Measurements from ENCODE around the gene FBXO36.
"Not testable (repeated sequence)": the region's sequence is repeated elsewhere in the genome, so short reads cannot be mapped to it uniquely, and the experiment has no call there.

FBXO36 gene

DNA sequence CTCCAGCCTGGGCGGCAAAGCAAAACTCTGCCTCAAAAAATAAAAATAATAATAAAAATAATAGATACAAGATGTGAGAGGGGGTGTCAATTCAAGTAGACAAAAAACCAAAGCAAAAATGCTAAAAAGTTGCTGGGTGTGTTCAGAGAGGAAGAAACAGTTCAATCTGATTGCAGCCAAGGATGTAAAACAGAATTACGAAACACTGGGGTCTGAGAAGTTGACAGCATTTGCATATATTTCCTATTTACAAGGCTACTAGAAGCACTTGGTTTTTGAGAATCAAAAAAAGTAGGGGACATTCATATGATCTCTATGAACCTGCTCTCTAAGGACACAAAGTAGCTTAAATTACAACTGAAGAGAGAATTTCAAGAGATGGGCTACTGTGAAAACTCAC, 8.1 kb upstream of the FBXO36 start:
- DNase-seq, result no peak

DNA sequence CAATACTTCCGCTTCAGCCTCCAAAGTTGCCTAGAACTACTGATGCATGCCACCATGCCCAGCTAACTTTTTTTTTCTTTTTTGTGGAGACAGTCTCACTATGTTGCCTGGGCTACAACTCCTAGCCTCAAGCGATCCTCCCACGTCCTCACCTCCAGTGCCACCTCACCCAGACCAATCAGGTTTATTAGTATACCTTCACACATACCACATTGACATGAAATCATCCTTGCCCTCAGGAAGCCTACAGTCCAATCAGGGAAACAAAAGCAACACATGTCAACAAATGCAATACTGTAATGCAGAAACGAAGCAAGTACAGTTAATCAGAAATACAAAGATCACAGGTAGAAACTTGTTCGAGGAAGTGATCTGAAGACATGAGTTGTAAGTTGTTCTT, 4.5 kb upstream of the FBXO36 start:
- no peak for DNase-seq

DNA sequence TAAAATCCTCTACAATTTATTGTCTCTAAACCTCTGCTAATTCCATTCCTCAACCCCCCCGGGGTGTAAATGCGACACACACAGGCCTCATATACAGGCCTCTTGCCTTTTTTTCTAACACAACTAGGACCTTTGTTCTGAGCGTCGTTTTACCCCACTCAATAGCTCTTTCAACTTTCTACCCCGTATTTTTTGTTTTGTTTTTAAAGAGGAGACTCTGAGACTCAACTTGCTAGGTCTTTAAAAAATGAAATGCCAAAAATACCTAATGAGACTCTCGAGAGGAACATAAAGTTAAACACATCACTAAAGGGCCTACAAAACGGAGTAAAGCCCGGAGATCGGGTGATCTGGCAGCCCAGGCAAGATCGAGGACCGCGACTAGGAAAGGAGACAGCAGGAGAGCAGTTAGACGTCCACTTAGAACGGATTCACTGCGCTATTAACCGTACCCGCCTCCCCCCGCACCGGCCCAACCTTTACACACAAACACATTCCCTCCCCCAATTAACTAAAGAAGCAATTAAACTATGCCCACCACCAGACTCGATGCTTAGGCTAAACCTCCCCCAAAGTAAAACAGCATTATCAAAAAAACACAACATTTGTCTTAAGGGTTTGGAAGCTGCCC, 2.2 kb upstream of the FBXO36 start:
- DNase-seq, result no peak

DNA sequence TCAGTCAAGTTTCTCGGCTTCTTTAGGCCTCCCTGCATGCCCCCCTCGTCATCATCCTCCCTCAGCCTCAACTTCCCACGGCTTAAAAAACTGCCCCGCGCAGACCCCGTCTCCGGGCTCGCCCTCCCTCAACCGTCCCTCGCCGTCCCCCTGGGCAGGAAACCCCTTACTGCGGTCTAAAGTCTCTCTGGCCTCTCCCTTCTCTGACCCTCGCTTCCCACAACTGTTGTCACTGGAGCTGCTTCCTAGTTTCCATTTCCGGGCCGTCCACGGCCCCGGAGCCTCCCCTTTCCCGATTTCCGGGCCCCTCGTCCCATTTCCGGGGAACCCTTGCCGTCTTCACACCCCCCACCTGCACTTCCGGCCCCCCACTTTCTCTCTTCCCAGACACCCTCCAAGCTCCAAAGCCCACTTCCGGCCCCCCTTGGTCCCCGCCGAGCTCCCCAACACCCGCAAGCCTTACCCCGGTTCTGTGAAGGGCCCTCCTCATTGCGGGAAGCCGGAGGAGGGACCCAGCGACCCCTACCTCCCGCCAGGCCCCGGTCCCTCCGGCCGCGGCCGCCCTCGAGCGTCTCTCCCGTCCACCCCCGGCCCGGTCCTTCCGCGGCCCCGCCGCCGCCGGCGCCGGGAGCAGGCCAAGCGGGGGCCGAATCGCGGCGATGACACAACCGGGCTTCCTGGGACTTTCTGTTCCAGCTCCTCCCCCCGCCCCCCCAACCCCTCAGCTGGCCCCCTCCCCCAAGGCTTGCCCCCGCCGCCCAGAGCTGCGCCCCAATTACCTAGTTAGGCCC, 1.0 kb upstream of the FBXO36 start:
- DNase-seq, result peak; percentile 62

DNA sequence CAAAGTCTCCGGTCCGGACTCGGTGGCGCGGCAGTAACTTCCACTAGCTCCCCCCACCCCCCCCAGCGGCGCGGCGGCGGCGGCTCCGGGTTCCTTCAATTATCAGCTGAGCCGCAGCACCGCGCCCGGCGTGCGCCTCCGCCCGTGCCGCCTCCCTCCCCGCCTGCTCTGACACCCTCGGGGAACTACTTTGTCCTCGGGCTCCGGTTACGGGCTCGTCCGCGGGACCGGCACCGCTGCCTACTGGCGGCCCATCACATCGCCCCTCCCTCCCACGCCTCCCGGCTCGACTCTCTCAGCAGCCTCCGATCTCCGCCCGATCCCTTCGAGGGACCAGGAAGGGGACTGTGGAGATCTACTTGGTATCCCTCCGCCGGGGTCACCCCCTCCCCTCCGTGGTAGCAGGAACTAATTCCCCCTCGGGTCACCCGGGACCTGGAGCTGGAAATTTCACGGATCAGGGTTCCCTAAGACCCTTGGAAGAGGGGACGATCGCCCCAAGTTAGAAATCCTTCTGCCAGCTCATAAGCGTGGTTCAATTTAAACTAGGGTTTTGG, 333 bp upstream of the FBXO36 start, which contains the start of gene TRIP12:
Gene TRIP12, minus strand, starts transcription at position 118 of the 557 bp plus-strand sequence. CDS start 41,930 bp downstream, outside the sequence.
- peak; percentile 99 for DNase-seq

DNA sequence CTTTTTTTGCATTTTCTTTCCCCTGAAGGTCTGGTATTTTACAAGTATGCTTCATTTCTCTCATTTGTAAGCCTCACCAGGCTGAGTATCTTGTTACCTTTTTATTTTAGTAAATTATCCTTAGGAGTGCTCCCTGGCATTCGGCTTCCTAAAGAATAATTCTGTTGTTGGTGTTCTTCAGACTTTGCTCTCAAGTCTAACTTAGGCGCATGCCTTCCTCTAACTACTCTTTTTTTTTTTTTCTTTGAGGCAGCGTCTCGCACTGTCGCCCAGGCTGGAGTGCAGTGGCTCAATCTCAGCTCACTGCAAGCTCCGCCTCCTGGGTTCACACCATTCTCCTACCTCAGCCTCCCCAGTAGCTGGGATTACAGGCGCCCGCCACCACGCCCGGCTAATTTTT, 2.2 kb downstream of the FBXO36 start:
- DNase-seq, result not testable (repeated sequence)

DNA sequence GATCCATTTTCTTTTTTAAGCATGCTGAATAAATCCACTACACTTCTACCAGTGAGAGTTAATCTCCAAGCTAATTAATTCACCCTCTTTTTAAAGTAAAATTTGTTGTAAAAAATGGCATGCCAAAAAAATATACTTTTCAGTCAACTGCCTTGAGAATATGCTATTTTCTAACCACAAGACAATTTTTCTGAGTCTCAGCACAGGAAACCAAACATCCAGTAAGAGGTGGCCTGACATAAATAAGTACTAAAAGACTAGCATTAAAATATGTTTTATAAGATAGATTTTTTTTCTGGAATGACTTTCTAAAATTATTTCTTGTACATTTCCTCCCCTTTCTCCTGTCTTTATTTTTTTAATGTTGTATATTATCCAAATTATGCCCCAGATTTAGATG, 2.9 kb downstream of the FBXO36 start:
- DNase-seq, result no peak

DNA sequence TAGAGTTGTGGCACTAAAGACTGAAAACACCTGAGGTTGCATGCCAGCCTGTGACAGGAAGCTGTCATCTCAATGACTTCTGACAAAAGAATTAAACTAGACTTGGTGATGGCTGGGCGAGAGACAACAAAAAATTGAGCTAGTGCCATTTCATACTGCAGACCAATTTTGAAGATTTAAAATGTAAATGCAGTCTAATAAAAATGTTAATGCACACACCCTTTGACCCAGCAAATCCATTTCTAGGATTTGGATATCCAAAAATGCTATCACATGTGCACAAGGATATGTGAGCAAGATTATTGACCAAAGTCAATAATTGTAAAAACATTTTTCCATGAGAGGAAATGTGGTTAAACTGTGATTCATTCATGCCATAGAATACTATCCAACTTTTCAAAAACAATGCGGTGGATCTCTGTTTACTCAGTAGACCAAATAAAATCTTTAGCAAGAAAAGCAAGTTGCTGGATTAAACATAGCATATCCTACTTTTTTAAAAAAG, 5.6 kb downstream of the FBXO36 start:
- DNase-seq, result peak; percentile 28

DNA sequence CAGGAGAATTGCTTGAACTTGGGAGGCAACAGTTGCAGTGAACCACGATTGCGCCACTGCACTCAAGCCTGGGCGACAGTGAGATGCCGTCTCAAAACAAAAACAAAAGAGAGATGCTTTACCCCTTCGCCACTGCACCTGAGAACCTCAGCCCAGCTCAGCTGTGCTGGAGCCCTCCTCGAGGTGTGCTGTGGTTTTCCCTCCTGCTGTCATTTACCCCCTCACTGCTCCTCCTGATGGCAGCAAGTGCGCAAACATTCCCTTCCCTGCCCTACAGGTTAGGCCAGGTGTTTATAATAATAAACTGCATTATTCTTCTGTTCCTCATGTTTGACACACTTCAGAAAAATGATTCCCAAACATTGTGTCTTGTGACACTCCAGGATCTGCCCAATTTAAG, 8.4 kb downstream of the FBXO36 start:
- no peak for DNase-seq

DNA sequence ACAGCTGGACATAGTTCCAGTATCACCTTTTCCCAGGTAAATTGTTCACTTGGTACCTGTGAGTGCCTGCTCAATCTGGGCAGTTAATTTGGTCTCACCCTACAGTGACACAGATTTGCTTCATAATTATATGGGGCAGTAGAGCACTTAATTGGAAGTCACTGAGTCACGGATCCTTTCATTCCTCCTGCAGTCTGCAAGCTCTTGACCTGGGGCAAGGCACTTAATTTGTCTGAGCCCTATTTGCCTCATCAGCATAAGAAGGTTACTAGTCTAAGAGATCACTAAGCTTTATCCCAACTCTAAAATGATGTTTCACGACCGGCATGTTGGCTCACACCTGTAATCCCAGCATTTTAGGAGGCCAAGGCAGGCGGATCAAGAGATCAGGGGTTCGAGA, 8.9 kb downstream of the FBXO36 start:
- no peak for DNase-seq

DNA sequence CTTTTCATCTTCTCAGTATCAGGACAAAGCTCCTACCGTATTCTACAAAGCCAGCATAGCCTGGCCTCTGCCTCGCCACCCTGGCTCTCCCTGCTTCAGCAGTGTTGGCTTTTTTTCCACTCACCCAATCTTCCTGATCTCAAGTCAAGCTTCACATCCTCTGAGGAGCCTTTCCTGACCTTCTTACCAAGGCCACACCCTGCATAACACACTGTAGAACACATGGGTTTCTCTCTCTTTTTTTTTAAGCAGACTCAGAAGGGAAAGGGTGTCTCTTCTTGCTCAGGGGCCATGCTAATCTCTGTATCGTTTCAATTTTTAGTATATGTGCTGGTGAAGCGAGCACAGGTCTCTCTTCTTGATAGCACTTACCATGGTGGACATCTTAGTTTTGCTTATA, 15.2 kb downstream of the FBXO36 start:
- no peak for DNase-seq

DNA sequence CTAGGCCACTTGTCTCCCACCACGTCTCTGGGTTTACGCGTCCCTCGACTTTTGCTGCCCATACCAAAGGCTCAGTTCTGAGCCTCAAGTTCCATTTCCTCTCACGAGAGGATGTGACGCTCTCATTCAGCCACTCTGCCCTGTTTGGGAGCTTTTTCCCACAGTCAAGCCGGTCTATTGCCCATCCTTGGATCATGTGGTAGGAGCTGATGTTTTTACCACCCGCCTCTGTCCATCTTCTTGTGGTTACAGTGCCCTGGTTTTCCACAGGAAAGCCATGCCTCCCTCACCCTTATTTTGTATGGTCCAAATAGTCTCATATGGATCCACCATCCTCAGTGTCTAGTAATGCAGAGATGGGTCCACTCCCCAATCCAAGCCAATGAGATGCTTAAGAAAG, 20.4 kb downstream of the FBXO36 start:
- DNase-seq, result no peak

DNA sequence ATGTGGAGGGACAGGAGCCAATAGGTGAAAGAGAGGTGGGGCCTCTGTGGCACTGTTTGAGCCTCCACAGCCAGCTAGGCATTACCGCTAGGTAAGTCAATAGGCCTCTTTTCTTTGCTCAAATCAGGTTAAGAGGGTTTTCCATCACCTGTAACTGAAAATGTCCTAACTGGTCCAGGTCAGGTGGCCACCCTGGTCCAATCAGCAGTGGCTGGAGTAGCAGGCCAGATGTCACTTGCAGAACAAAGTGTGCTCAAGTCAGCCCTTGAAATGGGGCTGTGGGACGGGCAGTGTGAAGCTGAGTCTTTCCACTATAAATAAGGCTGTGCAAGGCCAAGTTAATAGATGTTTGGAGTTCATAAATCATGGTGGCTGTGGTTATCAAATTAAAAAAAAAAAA, 20.9 kb downstream of the FBXO36 start:
- no peak for DNase-seq

DNA sequence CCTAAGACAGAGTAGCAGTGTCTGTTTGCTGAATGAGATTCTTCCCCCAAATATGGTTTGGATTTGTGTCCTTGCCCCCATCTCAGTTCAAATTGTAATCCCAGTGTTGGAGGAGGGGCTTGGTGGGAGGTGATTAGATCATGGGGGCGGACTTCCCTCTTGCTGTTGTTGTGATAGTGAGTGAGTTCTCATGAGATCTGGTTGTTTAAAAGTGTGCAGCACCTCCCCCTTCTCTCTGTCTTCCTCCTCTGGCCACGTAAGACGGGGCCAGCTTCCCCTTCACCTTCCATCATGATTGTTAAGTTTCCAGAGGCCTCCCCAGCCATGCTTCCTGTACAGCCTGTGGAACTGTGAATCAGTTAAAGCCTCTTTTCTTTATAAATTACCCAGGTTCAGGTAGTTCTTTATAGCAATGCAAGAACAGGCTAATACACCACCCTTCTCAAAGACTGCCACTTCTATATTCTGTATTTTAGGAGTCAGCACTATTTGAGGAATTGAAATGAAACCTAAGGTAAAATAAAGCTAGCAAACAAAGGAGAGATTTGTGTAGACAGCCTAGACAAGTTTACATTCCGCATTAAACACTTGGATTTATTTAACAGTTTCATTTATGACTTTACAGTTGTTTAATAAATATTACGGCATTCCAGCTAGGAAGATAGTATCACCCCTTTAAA, 21.6 kb downstream of the FBXO36 start:
- no peak for DNase-seq

DNA sequence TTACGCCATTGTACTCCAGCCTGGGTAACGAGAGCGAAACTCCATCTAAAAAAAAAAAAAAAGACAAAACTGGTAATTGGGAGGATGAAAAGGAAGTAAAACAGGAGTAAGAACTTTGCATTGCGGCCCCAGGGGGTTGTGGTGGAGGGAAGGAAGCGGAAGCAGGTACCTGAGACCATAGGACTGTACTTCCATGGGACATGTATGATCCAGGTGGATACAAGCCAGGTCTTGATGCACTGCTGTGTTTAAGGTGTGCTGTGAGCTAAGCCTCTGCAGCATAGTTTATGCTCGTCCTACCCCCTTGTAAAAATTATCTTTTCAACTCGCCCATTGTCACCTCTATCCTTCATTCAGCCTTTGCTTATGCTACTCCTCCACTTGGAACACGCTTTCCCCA, 23.7 kb downstream of the FBXO36 start:
- DNase-seq, result no peak

DNA sequence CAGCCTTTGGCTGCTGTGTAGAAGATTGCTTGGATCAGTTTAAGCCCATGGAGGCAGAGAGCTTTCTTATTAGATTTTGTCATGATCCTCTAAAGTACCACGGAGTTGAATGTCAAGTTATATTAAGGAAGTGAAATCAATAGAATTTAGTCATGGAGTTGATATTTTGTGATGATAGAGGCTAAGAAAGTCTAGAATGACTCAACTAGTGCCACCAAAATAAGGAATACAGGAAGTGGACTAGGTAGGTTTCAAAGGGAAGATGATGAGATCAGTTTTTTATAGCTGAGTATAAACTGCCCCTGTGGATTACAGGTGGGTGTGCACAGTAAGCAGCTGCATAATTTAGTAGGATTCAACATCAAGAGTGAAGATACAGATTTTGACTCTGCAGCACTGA, 25.2 kb downstream of the FBXO36 start:
- DNase-seq, result no peak

DNA sequence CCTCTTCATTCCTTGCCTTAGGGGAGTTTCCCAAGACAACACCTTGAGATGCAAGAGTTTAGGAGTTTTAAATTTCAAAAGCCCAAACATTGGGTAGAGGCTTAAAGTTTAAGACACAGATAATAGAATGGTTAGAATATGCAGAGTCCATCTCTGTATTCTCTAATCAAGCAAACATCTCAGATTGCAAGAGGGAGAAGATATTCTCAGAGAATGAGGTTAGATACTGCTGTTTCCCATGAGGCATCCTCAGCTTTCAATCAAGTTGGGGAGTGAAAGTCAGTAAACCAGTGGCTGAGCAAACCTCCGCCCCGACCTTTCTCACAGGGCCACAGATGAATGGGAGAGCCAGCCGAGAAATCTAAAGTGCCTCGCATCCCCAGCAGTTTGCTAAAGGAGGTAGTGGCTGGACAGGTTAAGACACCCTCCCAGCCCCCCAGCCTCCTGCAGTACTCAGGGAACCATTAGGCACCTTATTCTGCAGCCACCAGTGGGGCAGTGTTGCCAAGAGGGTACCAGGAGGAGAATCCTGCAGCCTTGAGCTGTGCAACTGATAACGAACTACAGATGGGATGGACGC, 30.0 kb downstream of the FBXO36 start:
- no peak for DNase-seq

DNA sequence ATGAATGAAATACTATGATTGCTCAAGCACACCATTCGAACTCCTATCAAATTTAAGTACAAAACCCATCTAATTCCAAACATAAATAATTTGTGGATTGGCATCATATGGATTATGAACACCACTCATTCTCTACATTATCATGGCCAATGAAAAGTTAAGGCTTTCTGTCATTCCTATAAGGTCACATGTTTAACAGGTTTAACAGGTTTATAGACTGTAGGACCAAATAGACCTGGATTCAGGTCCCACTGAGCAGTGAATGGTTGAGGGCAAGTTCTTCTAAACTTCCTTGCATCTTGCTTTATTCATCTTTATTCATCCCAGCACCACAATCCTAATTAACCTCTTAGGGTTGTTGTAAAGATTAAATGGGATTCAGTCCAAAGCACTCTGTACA, 33.4 kb downstream of the FBXO36 start:
- no peak for DNase-seq

DNA sequence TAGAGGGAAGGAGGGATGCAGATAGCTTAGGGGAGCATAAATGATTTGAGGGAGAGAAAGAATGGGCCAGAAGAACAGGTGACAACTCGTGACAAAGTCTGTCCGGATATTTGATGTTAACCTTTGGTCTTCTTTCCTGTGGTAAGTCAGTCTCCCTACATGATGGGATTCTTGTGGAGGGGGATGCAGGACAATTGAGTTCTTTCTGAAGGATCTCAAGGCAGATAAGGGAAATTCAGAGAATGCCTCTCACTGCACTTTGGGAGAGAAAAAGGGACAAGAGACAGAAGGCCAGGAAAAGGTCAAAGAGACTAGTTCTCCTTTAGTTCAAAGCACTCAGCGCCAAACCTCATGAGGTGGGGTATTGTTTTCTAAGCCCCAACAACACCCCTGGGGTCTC, 34.2 kb downstream of the FBXO36 start:
- no peak for DNase-seq

DNA sequence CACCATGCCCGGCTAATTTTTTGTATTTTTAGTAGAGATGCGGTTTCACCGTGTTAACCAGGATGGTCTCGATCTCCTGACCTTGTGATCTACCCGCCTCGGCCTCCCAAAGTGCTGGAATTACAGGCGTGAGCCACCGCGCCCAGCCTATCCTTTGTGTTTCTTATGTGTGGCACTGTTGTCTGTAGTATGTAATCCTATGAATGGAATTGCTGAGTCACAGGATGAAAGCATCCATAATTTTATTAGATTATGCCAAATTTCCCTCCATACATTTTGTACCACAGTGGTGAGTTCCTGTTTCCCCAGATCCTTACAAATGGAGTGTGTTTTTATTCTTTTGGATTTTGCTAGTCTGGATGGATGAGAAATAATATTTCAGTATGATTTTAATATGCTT, 41.3 kb downstream of the FBXO36 start:
- DNase-seq, result not testable (repeated sequence)

DNA sequence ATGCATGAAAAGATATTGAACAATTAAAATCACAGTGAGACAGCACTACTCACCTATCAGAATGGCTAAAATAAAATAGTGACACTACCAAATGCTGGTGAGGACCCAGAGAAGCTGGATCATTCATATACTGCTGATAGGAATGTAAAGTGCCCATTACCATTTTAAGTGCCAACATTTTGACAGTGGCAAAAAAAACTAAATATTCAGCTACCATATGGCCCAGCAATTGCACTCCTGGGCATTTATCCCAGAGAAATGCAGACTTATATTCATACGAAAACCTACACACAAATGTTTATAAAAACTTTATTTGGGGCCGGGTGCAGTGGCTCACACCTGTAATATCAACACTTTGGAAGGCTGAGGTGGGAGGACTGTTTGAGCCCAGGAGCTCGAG, 47.6 kb downstream of the FBXO36 start:
- DNase-seq, result no peak

DNA sequence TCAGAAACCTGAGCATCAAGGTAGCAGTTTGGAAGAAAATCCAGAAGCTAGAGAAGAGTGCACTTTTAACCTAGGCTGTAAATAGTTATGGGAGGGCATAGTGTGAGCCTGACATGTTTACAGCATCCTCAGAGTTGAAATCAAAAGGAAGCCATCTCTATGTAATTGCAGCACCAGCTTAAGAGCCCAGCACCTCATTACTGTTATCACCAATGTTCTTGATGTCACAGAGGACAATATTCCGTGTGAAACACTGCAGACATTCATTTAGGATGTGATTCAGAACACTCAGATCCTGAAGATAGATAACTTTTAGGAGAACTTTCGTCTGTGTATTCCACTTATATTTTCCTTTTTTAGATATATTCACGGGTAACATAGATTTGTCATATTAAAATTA, 48.1 kb downstream of the FBXO36 start:
- no peak for DNase-seq

DNA sequence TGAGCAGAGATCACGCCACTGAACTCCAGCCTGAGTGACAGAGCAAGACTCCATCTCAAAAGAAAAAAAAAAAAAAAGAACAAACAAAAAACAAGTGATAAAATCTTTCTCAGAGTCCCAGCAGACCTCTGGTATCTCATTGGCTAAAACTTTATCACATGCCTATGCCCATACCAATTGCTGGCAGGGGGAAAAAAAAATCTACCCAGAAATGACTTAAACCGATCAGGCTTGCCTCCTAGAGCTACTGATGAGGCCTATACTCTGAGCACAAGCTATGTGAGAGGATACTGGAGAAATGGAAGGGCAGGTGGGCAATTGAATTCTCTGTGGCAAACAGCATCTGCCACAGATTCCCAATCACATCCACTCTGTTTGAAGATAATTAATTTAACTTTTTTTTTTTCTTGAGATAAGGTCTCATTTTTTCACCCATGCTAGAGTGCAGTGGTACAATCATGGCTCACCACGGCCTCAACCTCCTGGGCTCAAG, 49.0 kb downstream of the FBXO36 start:
- DNase-seq, result no peak

Data from fibroblast of skin of abdomen (primary cell).